ENCODE data around the gene FMNL2.
"Not testable (repeated sequence)": the region's sequence is repeated elsewhere in the genome, so short reads cannot be mapped to it uniquely, and the experiment has no call there.

The FMNL2 gene

DNA sequence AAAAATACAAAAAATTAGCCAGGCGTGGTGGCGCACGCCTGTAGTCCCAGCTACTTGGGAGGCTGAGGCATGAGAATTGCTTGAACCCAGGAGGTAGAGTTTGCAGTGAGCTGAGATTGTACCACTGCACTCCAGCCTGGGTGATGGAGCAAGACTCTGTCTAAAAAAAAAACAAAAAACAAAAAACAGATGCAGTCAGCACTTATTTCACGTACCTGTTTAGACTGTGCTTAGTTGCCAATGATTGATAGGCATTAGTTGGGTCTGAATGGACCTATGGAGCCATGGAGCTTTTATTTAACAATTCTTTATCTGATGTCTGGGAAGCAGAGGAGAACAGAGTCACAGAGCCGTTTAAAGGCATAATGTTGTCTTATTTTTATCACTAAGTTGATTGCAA, 139.5 kb downstream of the FMNL2 start:
- not testable (repeated sequence) for DNase-seq

DNA sequence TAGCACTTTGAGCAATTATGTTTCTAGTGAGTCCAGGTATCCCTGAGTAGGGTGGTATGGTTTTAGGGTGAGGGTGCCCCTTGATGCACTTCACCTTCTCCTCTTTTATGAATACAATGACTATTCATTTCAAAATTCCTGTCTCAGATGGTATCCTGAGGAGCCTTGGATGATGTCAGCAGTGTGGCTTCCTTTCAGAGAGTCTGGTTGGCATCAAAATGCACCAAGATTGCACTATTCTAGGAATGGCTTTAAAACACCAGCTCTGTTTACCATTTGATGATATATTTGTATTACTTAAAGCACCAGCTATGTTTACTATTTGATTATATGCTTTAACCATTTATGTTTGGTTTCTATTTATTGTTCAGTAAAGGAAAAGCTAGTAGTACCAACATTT, 141.0 kb downstream of the FMNL2 start:
- no peak for DNase-seq

DNA sequence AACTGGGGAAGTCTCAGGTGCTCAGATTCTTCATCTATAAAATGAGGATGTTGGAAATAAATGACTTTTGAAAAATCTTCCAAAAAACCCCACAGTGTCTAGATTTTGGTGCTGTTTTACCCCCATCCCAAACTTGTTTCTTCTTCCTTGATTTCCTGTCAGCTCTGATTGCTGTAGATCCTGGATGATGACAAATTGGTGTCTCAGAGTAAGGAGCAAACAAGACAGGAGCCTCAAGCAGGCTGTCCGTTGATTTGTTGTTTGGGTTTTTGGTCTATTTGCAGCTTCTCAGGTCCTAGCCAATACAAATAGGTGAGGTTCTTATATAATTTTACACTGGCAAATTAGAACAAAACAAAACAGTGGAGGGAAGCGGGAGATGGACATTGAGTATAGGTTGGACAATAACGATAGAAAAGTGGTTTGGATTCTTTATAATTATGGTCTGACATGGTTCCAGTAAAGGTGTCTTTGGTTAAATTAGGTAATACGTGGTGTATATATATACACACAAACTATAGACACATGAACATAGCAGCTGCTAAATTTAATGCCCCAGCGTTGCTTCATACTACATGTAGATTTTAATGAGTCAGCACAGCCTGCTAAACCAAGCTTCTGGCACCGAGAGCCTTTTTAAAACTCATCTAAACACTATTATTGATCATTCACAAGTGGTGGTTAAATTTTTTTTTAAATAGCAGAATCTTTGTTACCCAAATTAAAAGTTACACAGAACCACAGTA, 142.5 kb downstream of the FMNL2 start:
- no peak for DNase-seq

DNA sequence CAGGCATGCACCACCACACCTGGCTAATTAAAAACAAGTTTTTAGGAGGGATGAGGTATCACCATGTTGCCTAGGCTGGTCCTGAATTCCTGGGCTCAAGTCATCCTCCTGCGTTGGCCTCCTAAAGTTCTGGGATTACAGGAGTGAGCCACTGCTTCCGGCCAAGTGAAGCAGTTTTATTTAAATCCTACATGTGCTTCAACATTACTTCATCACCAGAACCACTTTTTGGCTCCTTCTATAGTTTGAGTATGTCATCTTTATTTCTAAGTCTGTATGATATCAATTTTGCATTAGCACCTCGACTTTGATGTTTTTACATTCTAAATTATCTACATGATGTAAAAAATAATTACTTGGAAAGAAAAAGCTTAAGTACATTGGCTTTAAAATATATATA, 144.3 kb downstream of the FMNL2 start:
- no peak for DNase-seq

DNA sequence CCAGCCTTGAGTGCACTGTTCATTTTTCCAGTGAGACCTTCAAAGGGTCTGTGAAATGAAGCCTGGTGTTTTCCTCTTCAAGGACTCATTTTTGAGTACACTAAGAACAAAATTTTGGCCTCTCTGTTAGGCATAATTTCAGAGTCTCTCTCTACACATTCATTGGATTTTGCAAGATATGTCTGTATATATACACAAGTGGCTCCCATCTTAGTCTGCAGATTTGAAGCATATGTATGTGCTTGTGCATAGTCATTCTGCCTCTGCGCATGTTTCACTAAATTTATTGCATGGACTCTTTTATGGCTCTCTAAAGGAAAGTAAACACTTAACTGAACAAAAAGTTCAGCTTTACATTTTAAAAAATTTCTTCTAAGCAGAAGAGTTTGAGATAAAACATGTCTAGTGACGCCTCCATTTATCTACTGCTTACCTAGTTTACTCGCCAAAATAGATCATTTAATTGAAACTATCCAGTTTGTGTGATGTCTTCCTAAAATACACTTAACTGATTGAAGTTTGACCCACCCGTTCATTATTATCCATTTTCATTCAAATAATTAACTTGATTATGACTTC, 145.9 kb downstream of the FMNL2 start:
- DNase-seq: no peak

DNA sequence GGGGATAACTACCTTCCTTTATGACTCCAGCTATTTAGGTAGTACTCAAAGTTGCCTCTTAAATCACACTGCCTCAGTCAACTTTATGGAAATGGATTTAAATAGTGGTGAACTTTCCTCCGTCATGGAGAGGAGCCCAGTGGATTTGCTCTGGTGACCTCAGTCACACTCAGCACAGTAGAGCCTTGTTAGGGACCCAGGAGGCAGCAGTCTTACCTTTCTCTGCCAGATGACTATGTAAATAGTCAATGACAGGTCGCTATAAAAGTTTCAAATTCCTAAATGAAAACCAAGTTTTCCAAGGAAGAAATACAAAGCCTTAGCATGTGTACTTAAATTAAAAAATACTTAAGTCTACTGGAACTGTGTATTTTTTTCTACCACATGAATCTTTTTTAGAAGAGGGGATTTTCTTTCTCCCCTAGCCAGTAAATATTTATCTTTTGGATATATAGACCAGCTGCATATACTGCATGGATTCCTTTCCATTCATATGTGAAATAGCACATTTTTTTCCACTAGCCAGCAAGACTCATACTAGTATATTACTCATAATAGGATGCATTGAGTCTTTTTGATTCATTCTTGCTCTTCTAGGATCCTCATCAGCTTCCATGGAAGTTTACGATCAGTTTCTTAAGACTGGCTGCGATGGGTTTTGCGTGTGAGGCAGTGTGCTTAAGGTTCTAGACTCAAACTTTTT, 147.1 kb downstream of the FMNL2 start:
- DNase-seq: no peak

DNA sequence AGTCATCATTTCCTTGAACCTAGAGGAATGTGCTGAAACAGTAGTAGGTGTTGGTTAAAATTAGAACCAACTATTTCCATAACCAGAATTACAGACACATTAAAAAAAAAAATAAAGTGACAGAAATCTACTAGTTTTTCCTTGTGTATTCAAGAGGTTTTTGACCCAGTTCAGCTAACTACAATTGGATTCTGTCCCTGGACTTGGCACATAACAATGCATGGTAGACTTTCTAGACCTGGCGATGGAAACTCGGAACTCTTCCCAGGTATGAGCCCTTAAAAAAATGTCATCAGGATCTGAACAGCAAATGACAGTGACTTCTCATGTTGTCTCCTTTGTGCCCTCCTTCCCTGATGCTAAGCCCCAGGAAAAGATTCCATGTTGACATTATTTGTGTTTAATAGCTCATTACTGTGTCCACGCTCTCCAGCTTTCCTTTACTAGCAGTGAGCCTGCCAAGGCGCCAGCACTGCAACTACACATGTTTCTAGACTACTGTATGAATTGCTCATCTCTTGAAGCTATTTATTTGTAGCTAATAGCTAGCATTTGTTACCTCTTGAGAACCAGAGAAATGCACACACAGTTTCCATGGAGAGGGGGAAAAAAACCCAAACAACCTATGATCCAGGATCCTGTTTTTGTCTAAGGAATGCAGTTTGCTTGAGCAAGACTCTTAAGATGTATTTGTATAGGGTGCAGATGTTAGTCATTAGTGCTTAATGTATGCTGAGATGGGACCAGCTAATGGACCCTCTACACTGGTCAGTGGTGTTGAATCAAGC, 148.5 kb downstream of the FMNL2 start:
- no peak for DNase-seq

DNA sequence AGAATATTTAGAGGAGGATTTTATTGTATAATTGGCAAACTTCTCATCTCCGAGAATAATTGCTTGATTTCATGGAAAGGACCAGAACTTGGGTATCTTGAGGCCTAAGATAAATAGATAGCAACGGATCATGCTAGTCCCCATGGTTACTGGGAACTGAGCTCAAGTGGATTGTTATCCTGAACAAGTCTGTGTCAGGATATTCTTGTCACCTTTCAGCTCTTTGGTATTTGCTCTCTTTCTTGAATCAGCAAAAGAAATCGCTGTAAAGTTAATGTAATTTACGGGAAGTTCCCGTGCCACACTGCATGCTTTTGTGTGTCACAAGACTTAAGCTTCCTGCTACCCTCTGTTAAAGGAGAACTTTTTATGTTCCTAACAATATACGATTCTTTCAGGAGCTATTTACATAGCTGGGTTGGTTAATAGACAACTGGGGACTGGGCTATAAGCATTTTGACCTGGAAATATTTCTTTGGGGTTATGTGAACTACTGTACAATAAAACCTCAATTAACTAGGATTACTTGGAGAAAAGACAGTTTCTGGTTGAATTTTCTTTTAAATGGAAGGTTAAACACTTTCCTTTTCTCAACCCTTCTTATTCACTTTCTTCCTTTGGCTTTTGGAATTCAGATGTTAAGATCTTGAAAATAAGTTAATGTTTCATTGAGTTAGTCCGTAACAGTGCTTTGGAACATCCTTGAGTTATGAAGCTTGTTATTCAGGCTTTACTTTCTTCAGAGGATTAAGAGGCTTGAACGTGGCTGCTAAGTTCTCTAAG, 151.2 kb downstream of the FMNL2 start:
- DNase-seq: no peak

DNA sequence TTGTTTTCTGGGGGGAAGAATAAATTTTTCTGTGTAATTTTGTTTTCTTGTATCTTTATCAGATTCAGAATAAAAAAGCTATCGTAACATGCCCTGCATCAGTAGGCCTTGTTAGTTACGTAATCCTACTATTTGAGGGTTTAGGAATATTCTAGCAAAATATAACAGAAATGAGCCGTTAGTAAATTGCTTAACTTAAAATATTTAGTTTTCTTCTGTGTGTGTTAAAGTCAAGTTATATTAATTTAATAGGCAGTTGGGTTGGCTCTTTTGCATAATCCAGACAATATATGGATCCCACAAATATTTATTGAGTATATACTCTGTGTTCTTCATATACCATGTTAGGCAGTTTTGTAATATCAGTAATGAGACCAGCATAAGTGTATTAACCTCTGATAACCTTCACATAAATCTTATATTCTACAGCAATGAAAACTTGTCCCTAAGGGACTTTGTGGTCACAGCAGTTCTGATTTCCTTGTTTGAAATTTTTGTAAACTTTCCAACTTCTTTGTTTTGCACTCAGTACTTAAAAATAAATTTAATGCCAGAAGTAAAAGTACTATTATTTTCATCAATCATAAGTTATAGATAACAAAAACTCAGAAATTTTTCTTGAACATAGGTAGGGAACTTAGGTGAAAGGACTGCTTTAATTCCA, 151.9 kb downstream of the FMNL2 start:
- no peak for DNase-seq

DNA sequence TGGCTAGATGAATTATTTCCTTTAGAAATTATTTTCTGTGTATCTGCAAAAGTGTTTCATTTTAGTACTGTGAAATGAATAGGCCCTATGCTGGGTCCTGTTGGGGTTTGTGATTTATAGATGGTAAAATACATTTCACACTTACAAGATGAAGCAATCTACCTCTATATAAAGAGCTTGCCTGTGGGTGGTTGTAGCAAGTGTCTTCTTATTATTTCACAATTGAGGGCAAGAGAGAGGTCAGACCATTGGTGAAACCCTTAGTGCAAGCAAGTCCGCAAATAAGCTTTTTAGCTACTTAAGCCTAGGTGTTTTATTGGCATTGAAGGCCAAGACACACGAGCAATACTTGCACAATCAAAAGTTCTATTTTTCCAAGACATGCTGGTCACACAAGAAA, 153.1 kb downstream of the FMNL2 start:
- DNase-seq: no peak

DNA sequence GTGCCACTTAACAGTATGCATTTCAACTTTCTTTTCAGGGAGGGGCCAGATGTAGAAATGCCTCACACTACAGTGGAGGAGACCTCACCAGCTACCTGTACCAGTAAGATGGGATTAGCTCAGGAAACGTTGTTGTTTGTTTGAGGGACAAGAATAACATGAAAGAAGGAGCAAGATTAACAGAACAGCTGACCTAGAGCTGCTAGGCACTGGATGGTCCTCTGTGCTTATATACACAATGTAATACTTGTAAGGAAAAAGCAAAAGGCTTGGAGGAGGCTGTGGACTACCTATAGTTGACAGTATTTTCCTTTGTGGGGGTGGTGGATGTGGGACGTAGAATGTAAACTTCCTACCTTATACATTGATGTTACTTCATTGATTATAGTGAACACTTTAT, 154.4 kb downstream of the FMNL2 start:
- DNase-seq: no peak

DNA sequence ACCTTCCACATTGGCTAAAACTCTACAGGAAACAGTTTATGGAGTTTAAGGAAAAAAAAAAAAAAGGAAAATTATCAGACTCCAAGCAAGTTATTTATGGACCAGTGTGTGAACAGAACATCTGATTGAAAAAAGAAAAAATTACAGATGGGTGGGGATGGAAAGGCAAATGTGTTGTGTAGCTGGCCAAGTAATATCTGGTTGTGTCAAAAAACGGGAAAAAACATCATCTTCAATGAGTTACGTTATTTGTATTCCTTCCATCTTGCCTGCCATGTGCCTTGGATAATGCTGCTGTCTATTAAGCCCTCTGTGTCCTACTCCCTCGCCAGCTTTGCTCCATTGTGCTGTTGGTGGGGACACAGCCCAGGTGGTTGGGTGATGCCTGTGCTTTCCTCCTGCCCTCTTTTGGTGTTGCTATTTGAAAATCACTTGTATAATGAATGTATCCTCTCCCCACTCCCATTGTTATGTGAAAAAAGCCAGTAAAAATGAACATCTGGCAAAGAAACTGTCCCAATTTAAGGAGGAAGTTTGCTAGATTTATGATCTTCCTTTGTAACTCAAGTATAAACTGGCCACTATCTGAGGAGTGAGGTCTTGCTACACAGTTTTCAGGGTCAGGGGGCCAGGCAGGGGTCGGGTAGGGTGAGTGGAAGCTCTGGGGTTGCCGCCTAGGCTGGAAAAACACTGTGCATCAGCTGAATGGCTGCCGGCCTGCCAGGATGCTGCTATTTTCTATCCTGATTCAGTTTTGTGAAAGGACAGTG, 155.9 kb downstream of the FMNL2 start:
- no peak for DNase-seq

DNA sequence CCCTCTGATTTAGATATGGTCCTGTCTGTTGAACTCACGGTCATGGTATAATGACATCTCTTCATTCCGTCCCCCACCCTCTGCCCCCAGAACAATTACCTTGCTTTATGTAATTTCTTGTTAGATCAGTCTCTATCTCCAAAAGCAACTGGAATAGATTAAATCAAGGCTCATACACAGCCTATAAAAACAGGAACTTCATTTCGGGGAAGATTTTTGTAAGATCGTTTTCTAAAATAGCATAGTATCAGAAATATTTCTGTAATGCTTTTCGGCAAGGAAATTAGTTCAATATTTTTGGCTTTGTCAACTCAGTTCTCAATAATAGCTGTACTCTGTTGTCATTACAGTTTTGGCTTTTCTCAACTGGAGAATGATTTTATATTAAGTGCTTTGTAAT, 157.2 kb downstream of the FMNL2 start:
- no peak for DNase-seq

DNA sequence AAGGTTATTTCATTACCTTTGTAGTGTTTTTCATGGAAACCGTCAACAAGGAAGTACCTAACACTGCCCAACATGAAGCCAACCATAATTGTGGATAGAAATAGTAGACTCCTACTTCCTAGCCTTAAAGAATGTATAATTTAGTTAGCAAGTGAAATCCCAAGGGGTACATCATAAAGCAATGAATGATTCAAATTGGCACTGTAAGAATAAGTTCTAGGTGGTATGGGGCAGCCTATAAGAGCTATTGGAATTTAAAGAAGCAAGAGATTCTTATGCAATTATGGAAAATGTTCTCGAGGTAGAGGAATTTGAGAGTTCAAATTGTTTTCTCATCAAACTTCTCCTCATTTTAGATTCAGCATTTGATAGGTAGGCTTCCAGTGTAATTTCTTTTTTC, 157.9 kb downstream of the FMNL2 start:
- DNase-seq: no peak

DNA sequence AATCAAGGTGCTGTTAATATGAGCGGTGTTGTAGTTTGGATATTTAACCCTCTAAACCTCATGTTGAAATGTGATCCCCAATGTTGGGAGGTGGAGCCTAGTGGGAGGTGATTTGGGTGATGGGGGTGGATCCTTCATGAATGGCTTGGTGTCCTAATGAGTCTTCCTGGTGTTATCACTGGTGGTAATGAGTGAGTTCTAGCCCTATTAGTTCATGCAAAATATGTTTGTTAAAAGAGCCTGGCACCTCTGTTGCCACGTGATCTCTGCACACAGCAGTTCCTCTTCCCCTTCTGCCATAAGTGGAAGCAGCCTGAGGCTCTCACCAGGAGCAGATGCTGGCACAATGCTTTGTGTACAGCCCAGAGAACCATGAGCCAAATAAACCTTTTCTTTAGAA, 158.4 kb downstream of the FMNL2 start:
- no peak for DNase-seq

DNA sequence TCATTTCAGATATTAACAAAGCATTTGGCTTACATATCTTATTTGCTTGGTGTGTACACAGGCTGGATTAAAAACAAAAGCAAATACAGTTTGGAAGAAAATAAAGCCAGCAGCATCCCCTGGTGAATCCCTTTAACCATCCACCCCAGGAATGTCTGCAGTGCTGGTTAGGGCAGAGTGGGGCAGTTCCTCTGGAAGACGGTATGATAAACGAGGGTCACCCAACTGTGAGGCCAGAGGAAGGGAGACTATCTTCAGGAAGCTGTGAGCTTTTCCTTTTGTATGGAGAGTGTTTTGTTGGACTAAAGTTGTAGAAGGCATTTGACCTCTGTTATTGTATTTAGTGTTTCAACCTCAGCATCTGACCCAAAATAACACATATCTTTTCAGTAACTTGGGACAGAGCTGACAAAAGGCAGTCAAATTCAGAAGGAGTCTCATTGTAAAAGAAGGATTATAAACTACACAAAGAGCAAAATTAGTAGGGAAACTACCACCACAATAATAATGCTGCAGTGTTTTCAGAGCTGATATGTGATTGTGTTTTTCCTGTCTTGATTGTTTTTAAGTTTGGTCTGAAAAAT, 159.1 kb downstream of the FMNL2 start:
- DNase-seq: no peak

DNA sequence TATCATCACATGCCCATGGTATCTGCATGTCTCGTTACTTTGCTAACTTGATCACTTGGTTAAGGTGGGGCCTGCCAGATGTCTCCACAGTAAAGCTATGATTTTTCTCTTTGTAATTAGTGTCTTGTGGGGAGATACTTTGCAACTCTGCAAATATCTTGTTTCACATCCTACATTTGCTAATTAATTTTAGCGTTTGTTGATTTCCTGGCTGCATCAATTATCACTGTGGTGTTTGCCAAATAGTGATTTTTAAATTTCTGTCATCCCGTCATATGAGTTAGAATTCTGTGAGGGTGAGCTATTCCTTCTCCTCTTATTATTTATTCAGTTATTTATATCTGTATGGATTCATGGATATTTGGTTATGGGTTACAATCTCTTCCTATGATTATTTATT, 161.4 kb downstream of the FMNL2 start:
- DNase-seq: no peak

DNA sequence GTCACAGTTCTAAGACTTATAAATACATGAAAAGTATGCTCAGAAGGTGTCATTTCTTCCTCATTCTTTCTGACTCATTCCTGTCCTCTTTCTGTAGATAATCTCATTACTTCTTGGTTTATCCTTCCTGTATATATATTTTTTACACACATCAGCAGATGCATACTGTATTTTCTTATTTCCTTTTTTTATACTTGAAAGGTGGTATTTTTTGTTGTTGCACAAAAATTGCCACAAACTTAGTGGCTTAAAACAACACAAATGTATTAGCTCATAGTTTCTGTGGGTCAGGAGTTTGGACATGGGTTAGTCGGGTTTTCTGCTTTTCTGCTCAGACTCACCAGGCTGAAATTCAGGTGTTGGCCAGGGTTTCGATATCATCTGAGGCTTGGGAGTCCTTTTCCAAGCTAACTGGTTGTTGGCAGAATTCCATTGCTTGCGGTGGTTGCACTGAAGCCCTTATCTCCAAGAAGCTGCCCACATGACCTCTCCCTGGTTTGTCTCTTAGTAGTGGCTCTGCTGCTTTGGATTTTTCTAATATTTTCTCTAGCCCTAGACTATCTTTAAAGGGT, 162.6 kb downstream of the FMNL2 start:
- DNase-seq: no peak

DNA sequence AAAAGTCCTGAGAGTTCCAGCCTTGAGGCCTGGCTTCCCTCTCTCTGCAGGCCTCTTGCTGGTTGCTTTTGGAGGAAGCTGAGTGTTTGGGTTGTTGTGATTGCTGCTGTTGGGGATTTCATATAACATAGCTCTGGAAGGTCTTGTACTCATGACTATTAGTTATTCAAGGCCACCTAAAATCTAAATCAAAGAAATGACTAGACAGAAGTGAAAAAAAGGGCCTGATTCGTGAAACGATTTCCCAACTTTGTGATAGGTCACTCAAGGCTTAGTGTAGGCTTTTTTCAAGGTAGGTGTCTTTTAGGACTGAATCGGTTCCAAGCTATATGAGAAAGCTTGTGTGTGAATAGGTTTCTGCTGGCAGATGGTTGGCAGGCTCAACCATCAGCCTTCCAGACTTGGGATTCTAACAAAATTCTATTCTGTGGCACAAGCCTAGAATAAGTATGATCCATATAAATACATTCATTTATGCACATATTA, 164.4 kb downstream of the FMNL2 start:
- no peak for DNase-seq

All from activated naive CD4-positive, alpha-beta T cell treated with Interleukin-2 at 50 U/mL for 16 hours (primary cell).